HUES48 (cell line): ENCODE data around the gene DIP2B.

ENCODE experiments used
- H3K27ac ChIP-seq: one replicate; pipeline ENCODE4 v1.7.0; 2013; ENCODE audit warnings: low read depth, low read length, inconsistent platforms
- H3K27me3 ChIP-seq: 2 replicates; pipeline ENCODE4 v1.6.1; 2013; ENCODE audit warnings: mild to moderate bottlenecking, low read length; ENCODE audit not compliant: control insufficient read depth, insufficient read depth
- H3K36me3 ChIP-seq: 2 replicates; pipeline ENCODE4 v1.6.1; 2013; ENCODE audit warnings: low read length; ENCODE audit not compliant: control insufficient read depth, insufficient read depth
- H3K4me1 ChIP-seq: 2 replicates; pipeline ENCODE4 v1.6.1; 2013; ENCODE audit warnings: mild to moderate bottlenecking, low read length; ENCODE audit not compliant: control insufficient read depth, insufficient read depth
- H3K4me3 ChIP-seq: 2 replicates; pipeline ENCODE4 v1.5.1; 2013; ENCODE audit warnings: mild to moderate bottlenecking, low read depth, low read length
- H3K9ac ChIP-seq: 2 replicates; pipeline ENCODE4 v1.6.1; 2013; ENCODE audit warnings: mild to moderate bottlenecking, low read depth, low read length, moderate library complexity
- H3K9me3 ChIP-seq: 2 replicates; pipeline ENCODE4 v1.6.1; 2013; ENCODE audit warnings: low read length; ENCODE audit not compliant: control insufficient read depth, insufficient read depth

DIP2B gene

GRCh38 chr12:50507474-50507838 is 2.7 kb downstream of the DIP2B start:
- H3K9me3 ChIP-seq, result no peaks in the 10 kb centered on the region
- no peak overlapping the region for H3K4me3 ChIP-seq
- no peak overlapping the region for H3K27ac ChIP-seq
- H3K27me3 ChIP-seq, result no peaks in the 10 kb centered on the region
- H3K9ac ChIP-seq, result no peak overlapping the region
- no peaks in the 10 kb centered on the region for H3K36me3 ChIP-seq
- peaks cover 18% of the 10 kb centered on the region for H3K4me1 ChIP-seq

GRCh38 chr12:50507930-50508329 is 3.1 kb downstream of the DIP2B start:
- H3K27ac ChIP-seq, result no peak overlapping the region
- no peak overlapping the region for H3K9ac ChIP-seq
- H3K27me3 ChIP-seq, result no peaks in the 10 kb centered on the region
- H3K36me3 ChIP-seq, result no peaks in the 10 kb centered on the region
- H3K4me1 ChIP-seq, result peaks cover 18% of the 10 kb centered on the region
- no peaks in the 10 kb centered on the region for H3K9me3 ChIP-seq
- H3K4me3 ChIP-seq, result no peak overlapping the region

GRCh38 chr12:50508414-50508813 is 3.6 kb downstream of the DIP2B start:
- Histone ChIP-seq H3K4me1 (peaks cover 18% of the 10 kb centered on the region), H3K27me3 (no peaks in the 10 kb centered on the region), H3K27ac (no peak overlapping the region), H3K9ac (no peak overlapping the region), H3K36me3 (no peaks in the 10 kb centered on the region), H3K9me3 (no peaks in the 10 kb centered on the region), H3K4me3 (no peak overlapping the region)

- Histone ChIP-seq H3K27ac (no peak overlapping the region), H3K9ac (no peak overlapping the region), H3K9me3 (no peaks in the 10 kb centered on the region), H3K36me3 (no peaks in the 10 kb centered on the region), H3K4me1 (peaks cover 18% of the 10 kb centered on the region), H3K4me3 (no peak overlapping the region), H3K27me3 (no peaks in the 10 kb centered on the region)
Observed at GRCh38 chr12:50508970-50509663, 4.3 kb downstream of the DIP2B start.

- no peaks in the 10 kb centered on the region for H3K36me3 ChIP-seq
- no peaks in the 10 kb centered on the region for H3K27me3 ChIP-seq
- no peak overlapping the region for H3K4me3 ChIP-seq
- no peak overlapping the region for H3K27ac ChIP-seq
- no peaks in the 10 kb centered on the region for H3K9me3 ChIP-seq
- H3K4me1 ChIP-seq, result no peaks in the 10 kb centered on the region
- no peak overlapping the region for H3K9ac ChIP-seq
Observed at GRCh38 chr12:50514526-50515276, 9.9 kb downstream of the DIP2B start.

- H3K4me3 ChIP-seq, result no peak overlapping the region
- no peaks in the 10 kb centered on the region for H3K4me1 ChIP-seq
- no peaks in the 10 kb centered on the region for H3K27me3 ChIP-seq
- H3K27ac ChIP-seq, result no peak overlapping the region
- no peaks in the 10 kb centered on the region for H3K36me3 ChIP-seq
- H3K9ac ChIP-seq, result no peak overlapping the region
- no peaks in the 10 kb centered on the region for H3K9me3 ChIP-seq
Observed at GRCh38 chr12:50515587-50515986, 10.8 kb downstream of the DIP2B start.

GRCh38 chr12:50517421-50518048 is 12.8 kb downstream of the DIP2B start:
- Histone ChIP-seq H3K4me1 (no peaks in the 10 kb centered on the region), H3K36me3 (no peaks in the 10 kb centered on the region), H3K27ac (no peak overlapping the region), H3K9ac (no peak overlapping the region), H3K4me3 (no peak overlapping the region), H3K27me3 (no peaks in the 10 kb centered on the region), H3K9me3 (no peaks in the 10 kb centered on the region)

- Histone ChIP-seq H3K27ac (no peak overlapping the region), H3K4me1 (no peaks in the 10 kb centered on the region)
Observed at GRCh38 chr12:50518090-50518489, 13.3 kb downstream of the DIP2B start.

GRCh38 chr12:50519353-50519752 is 14.6 kb downstream of the DIP2B start:
- Histone ChIP-seq H3K4me1 (no peaks in the 10 kb centered on the region), H3K27me3 (no peaks in the 10 kb centered on the region), H3K9me3 (no peaks in the 10 kb centered on the region), H3K4me3 (no peak overlapping the region), H3K36me3 (no peaks in the 10 kb centered on the region), H3K9ac (no peak overlapping the region), H3K27ac (no peak overlapping the region)

More at GRCh38 chr12:50518090-50518489, 13.3 kb downstream of the DIP2B start:
- Histone ChIP-seq H3K27me3 (no peaks in the 10 kb centered on the region), H3K36me3 (no peaks in the 10 kb centered on the region), H3K4me3 (no peak overlapping the region), H3K9me3 (no peaks in the 10 kb centered on the region), H3K9ac (no peak overlapping the region)

- no peaks in the 10 kb centered on the region for H3K27me3 ChIP-seq
- H3K27ac ChIP-seq, result no peak overlapping the region
- no peaks in the 10 kb centered on the region for H3K4me1 ChIP-seq
- no peaks in the 10 kb centered on the region for H3K9me3 ChIP-seq
- H3K4me3 ChIP-seq, result no peak overlapping the region
- no peaks in the 10 kb centered on the region for H3K36me3 ChIP-seq
- H3K9ac ChIP-seq, result no peak overlapping the region
Observed at GRCh38 chr12:50520416-50521207, 15.8 kb downstream of the DIP2B start.
